ENCODE data around the gene SSC5D.

SSC5D gene

GRCh38 chr19:55536951-55537740 lies 48.9 kb downstream of the SSC5D start, which contains the start of gene SBK2:
Gene SBK2 (minus strand): TSS chr19:55537133. CDS start chr19:55536294, 839 bp downstream.
- DNase-seq (ENCODE audit: low read depth) = no peak

DNA sequence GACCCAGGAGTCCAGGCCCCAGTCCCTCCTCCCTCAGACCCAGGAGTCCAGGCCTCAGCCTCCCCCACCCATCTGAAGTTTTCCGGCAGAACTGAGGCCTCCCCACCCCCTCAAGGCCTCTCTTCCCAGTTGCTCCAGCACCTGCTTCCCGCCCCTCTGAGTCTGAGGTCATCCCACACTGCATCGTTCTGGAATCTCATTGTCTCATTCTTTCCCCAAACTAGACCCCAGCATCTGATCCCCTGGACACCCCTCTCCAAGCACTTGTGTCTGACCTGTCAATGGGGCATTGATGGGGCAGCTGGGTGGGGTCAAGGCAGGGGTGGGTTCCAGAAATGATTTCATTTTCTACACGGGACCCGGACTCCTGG lies 49.5 kb downstream of the SSC5D start:
- no peak for DNase-seq (ENCODE audit: low read depth)

GRCh38 chr19:55538132-55538531 lies 49.9 kb downstream of the SSC5D start:
- no peak for DNase-seq (ENCODE audit: low read depth)

GRCh38 chr19:55539090-55539984 lies 51.1 kb downstream of the SSC5D start:
- no peak for DNase-seq (ENCODE audit: low read depth)

DNA sequence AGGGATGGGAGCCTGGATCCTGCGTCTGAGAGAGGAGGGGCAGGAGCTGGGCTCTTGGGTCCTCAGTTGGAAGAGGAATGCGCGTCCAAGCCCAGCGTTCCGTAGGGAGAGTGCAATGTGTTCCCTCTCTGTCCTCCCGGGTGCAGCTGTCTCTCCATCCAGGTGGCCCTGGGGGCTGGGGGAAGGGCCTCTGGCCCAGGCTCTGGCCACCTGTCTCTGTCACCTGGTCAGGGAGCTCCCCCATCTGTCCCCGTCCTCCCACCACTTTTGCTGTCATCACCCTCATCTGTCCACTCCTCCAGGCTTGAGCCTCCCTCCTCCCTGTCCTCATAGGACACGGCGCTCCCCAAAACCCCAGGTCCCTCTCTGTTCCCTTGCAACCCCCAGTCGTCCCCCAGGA lies 52.4 kb downstream of the SSC5D start:
- DNase-seq (ENCODE audit: low read depth) = no peak

DNA sequence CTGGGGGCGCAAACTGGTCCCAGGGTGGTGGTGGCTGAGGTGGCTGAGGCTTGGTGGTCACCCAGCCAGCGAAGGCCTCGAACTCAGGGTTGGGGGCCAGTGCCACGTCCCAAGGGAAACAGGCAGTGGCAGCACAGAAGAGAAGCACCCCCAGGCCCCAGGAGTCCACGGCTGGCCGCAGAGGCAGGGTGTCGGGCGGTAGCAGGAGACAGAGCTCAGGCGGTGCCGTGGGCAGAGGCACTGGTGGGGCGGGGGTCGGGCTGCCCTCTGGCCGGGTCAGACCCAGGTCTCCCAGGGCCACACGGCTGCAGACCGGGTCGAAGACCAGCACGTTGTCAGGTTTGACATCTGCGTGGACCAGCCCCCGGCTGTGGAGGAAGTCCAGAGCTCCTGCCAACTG lies 52.9 kb downstream of the SSC5D start:
- no peak for DNase-seq (ENCODE audit: low read depth)

GRCh38 chr19:55542292-55542855 lies 54.1 kb downstream of the SSC5D start:
- DNase-seq (ENCODE audit: low read depth) = no peak

DNA sequence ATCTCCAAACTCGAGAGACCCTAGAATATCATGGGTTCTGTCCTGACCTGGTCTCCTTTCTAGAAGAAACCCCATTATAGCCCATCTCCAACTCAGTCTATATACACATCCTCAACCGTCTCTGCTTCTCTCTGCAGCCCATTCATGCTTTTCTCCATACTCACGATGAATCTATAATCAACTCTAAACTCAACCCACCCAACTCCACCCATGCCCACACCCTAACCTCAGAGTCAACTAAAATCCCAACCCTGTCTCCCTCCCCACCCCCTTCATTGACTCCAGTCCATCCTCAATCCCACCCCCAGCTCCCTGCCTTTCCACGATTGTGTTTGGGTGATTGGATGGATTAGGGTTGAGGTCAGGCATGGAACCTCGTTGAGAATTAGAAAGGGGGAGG lies 55.3 kb downstream of the SSC5D start:
- no peak for DNase-seq (ENCODE audit: low read depth)

DNA sequence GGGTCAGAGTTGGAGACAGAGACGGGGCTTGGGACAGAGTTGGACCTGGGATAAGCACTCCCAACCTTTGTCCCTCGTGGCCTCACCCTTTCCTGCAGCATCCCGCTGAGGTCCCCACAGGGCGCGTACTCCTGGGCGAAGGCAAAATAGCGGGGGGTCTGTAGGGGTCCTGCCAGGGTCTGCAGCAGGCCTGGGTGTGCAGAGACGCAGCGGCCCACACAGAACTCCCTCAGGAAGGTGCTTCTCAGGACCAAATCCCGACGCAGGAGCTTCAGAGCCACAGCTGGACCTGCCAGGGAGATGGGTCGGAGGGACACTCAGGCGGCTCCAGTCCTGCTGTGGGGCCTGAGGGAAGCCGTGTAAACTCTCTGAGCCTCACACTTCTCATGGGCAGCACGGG lies 55.8 kb downstream of the SSC5D start:
- DNase-seq (ENCODE audit: low read depth) = no peak

GRCh38 chr19:55544776-55545439 lies 56.7 kb downstream of the SSC5D start:
- no peak for DNase-seq (ENCODE audit: low read depth)

- DNase-seq (ENCODE audit: low read depth) = no peak
These were observed 57.2 kb downstream of the SSC5D start, which contains the start of gene SBK3 for GRCh38 chr19:55545443-55545842. Gene SBK3 (minus strand): TSS chr19:55545543. CDS start chr19:55545543, 0 bp downstream.

DNA sequence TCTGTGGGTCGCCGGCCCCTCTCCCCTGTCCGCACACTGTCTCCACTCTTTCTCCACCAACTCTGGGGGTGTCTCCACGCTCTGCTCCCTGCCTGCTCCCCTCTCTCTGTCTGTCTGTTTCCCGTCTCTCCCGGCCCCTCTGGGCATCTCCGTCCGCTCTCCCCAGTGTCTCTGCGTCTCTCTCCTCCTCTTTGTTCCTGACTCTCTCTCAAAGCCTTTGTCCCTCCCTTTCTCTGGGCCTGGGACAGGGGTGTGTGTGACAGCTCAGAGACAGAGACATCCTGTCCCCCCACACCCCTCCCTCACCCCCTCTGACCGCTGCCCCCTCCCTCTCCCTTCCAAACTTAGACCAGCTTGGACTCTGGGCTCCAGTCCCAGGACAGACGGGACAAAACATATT lies 57.8 kb downstream of the SSC5D start:
- DNase-seq (ENCODE audit: low read depth) = no peak

- no peak for DNase-seq (ENCODE audit: low read depth)
These were observed 58.8 kb downstream of the SSC5D start for GRCh38 chr19:55546822-55547614.

DNA sequence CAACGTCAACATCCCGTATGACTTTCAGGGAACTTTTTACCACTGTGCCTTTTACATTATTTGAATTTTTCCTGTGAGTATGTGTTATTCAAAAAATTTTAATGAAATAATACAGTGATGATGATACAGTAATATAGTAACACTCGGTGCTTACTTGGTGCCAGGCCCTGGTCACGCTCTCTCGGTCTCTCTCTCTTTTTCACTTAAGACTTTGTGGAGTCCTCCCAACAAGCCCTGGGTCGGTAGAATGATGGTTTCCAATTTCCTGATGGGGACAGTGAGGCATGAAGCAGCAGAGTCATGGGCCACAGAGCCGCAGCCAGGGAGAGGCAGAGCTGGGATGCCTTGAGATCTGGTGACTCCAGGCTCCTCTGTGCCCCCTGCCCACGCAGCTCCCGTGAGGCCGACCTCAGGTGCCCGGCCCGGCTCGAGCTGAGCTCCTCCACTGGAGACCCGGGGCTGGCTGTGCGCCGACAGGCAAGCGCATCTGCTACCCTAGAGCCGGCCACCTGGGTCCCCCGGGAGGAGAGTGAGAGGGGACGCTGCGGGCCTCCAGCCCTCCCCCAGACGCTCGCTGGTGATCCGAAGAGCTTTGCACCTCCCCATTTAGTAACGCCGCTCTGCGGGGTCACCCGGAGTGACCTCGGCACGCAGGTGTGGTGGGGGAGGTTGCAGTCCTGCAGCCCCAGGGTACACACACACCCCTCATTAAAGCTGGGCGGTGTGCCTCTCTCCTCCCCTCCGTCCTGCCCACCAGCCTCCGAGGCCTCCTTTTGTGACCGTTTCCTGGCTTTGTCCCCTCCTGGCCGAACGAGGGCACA lies 61.5 kb downstream of the SSC5D start:
- DNase-seq (ENCODE audit: low read depth) = no peak

DNA sequence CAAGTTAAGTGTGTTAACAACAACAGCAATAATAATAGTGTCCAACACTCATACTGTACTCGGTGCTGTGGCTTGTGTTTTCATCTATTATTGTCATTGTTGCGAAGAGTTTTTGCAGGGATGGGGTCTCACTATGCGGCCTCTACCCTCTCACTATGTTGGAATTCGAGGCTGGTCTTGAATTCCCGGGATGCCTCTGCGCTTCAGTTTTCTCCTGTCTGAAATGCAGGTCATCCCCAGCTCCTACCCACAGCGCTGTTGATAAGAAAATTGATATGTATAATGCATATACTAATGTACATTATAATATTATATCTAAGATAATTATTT lies 62.0 kb downstream of the SSC5D start:
- no peak for DNase-seq (ENCODE audit: low read depth)

DNA sequence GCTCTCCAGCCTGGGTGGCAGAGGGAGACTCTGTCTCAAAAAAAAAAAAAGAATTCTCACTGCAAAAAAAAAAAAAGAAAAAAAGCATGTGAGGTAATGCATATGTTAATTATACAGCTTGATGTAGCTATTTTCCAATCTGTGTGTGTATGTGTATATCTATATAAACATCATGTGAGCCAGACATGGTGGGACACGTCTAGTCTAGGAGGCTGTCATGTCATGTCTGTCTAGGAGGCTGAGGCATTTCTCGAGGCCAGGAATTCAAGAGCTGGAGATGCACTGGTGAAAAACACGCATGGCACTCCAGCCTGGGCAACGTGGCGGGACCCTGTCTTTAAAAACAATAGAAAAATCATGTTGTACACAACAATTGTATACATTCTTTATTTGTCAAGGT lies 64.0 kb downstream of the SSC5D start:
- no peak for DNase-seq (ENCODE audit: low read depth)

GRCh38 chr19:55552620-55553019 lies 64.4 kb downstream of the SSC5D start:
- DNase-seq (ENCODE audit: low read depth) = no peak

GRCh38 chr19:55553217-55554182 lies 65.3 kb downstream of the SSC5D start:
- no peak for DNase-seq (ENCODE audit: low read depth)

- no peak for DNase-seq (ENCODE audit: low read depth)
These were observed 66.1 kb downstream of the SSC5D start for GRCh38 chr19:55554302-55554701.
